AG04449 (cell line): ENCODE results near the gene KIAA1958.

Source experiments
- CTCF ChIA-PET: fragments of 350-600 bp; formaldehyde crosslinking; extraction: SDS; loops from one replicate; lab custom pipeline; 2021; ENCODE audit warnings: antibody characterized with exemption; lab: Yijun Ruan, JAX
- POLR2A ChIA-PET: fragments of 400-600, 350-600 bp; formaldehyde crosslinking; extraction: SDS; loops from one replicate; lab custom pipeline; 2020; ENCODE audit warnings: antibody characterized with exemption, inconsistent platforms; lab: Yijun Ruan, JAX
- DNase-seq: peaks from one replicate; pipeline ENCODE4 v3.0.0-alpha.2; 2010; ENCODE audit warnings: low read depth, low spot score
- H3K4me3 ChIP-seq: 2 replicates; pipeline ENCODE4 v1.5.1; 2011; ENCODE audit warnings: low read depth, mild to moderate bottlenecking, control low read depth, low read length
- CTCF ChIP-seq: IDR thresholded peaks from one replicate; pipeline ENCODE4 v1.5.1; 2011; ENCODE audit warnings: mild to moderate bottlenecking, moderate library complexity, low read length, control low read depth, inconsistent platforms; ENCODE audit not compliant: insufficient read depth; ENCODE audit errors: missing control alignments

Gene KIAA1958

DNA sequence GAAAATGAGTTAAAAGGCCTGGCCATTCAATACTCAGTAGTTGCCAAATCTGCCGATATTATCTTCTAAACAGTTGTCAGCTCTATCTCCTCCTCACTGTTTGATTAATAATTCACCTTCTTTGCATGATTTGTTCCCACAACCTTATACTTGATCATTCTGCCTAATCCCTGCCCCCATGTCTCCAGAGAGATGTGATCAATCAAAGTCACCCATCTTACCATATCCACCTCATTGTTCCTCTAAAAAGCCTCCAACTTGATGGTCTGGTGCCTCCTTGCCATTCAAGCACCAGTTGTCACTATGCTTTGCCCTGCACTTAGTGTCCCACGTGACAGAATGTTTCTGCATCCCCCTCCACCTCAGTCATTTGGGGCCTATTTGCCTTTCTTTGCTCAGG is 41.3 kb downstream of the KIAA1958 start:
- no peak for TF ChIP-seq CTCF
- no peak for DNase-seq
- ChIA-PET POLR2A (no interaction called here), CTCF (interaction anchor here (1.1 kb wide), 1 partner anchor 50 kb away, joined by 3 read pairs; no protein-coding TSS in a partner anchor)
- no peak overlapping the region for H3K4me3 ChIP-seq

GRCh38 chr9:112529316-112529715 is 42.7 kb downstream of the KIAA1958 start:
- ChIA-PET CTCF (no interaction called here), POLR2A (no interaction called here)
- no peak overlapping the region for H3K4me3 ChIP-seq
- no peak for DNase-seq
- TF ChIP-seq CTCF: no peak

DNA sequence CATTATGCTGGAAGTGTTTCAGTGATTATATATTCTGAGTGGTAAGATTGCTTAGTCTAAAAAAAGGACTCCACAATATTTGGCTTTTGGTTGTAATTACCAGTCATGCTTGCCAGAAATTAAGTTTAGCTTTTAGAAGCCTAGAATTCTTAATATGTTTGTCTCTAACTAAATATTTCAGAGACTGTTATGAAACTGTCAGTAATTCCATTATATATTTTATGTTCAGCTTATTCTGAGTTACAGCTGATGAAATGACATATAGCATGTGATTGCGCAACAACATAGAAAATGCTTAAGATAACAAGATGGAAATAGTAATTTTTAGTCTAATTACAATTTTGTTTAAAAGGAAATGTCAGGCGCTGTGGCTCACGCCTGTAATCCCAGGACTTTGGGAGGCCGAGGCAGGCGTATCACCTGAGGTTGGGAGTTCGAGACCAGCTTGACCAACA is 44.2 kb downstream of the KIAA1958 start:
- DNase-seq: no peak
- CTCF ChIA-PET: no interaction called here
- no peak for TF ChIP-seq CTCF
- POLR2A ChIA-PET: no interaction called here
- no peak overlapping the region for H3K4me3 ChIP-seq

DNA sequence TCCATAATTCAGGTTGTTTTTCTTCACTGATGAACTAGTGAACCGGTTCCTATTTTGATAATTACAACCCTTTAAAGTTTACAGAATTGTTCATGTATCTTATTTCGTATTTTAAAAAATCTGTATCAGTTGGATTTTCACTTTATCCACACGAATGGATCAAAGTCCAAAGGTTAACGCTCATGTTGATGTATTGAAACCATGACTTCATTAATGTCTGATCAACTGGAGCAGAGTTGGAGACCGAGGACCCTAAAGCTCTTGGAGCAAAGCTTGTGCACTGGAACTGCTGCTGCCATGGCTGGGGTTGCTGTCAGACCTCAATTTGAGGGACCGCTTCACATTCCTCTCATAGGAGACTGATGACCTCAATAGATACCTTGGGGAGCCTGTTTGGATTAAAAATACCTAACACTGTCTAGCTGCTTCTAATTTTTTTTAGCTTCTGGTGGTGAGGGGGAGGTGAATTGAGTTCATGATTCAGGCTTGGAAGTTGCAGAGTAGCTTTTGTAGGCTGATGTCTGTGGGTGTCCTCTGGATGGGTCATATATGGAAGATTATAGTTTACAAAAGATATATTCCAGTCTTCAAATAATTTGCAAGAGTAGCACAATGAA is 45.1 kb downstream of the KIAA1958 start:
- no peak overlapping the region for H3K4me3 ChIP-seq
- no peak for DNase-seq
- CTCF ChIA-PET: no interaction called here
- TF ChIP-seq CTCF: no peak
- POLR2A ChIA-PET: interaction anchor here (1.0 kb wide), 1 partner anchor 152 kb away, joined by 3 read pairs; the partner anchor contains the start of gene HSDL2

DNA sequence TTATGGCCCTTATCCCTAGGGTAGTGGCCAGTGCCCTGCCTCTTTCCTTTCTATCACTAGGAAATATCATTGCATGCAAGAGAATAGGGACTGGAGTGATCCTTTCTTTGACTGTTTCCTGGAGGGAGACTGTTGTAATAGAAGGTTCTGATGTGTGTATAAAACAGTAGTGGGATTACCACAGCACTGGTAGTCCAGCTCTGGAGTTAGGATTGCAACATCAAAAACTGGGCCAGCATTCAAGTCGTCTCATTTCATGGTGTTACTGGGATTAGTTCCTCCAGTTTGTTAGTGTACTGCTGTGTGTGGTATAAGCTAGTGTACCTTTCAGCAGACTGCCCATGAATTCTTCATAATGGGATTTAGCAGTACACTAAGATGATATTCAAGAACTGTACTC is 45.8 kb downstream of the KIAA1958 start:
- DNase-seq: no peak
- no peak overlapping the region for H3K4me3 ChIP-seq
- ChIA-PET POLR2A (interaction anchor here (1.0 kb wide), 1 partner anchor 153 kb away, joined by 3 read pairs; the partner anchor contains the start of gene HSDL2), CTCF (no interaction called here)
- TF ChIP-seq CTCF: no peak

DNA sequence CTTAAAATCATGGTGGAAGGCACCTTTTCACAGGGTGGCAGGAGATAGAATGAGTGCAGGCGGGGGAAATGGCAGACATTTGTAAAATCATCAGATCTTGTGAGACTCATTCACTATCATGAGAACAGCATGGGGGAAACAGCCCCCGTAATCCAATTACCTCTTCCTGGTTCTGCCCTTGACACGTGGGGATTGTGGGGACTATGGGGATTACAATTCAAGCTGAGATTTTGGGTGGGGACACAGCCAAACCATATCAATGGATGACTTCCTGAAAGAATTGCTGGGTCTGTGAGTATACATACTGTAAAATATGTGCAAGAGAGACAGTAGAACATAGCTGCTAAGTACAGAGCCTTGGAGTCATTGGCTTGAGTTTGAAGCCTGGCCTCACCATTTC is 47.0 kb downstream of the KIAA1958 start:
- no peak for TF ChIP-seq CTCF
- POLR2A ChIA-PET: no interaction called here
- no peak overlapping the region for H3K4me3 ChIP-seq
- CTCF ChIA-PET: no interaction called here
- no peak for DNase-seq
